H4 (cell line): ENCODE measurements around the gene SLC22A5. TPM values are rescaled to one million over a fixed set of nuclear protein-coding genes. Genes with fewer than 3 reads are reported as not detected.

Experiments
- DNase-seq: peaks from one replicate; pipeline ENCODE4 v3.0.0-alpha.2; 2015; ENCODE audit warnings: low spot score
- total RNA-seq: library from RNA; depleted of rRNA; stranded (reverse); fragments of >200 nt; shearing (Covaris generic); gene quantifications from 2 replicates; pipeline ENCODE4 v1.2.3, GENCODE V29; 2014; rRNA removed

SLC22A5 gene
- 6.9 and 9.6 TPM in 2 replicates for total RNA-seq

- peak; percentile 32 for DNase-seq
Observed at GRCh38 chr5:132369474-132370180, at the start of gene SLC22A5. Gene SLC22A5, plus strand, starts transcription at chr5:132369710. Its CDS starts 263 bp downstream, at chr5:132369973.

DNA sequence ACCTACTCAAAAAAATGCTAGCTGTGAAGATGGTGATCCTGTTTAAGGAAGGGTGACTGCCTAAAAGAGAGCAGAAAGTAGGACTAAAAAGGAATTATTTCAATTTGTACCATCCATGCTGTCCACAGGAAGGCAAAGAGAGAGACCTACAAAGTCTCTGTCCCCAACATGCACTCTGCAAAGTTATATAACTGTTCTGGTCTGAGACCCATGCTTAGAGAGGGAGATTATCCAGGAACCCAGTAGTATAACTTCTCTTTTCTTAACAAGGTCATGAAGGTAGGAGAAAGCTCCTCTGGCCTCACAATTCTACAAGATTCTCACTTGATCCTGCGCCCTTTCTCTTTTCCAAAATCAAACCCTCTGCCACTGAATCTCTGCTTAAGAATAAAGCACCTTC is 49.5 kb upstream of the SLC22A5 start:
- no peak for DNase-seq

DNA sequence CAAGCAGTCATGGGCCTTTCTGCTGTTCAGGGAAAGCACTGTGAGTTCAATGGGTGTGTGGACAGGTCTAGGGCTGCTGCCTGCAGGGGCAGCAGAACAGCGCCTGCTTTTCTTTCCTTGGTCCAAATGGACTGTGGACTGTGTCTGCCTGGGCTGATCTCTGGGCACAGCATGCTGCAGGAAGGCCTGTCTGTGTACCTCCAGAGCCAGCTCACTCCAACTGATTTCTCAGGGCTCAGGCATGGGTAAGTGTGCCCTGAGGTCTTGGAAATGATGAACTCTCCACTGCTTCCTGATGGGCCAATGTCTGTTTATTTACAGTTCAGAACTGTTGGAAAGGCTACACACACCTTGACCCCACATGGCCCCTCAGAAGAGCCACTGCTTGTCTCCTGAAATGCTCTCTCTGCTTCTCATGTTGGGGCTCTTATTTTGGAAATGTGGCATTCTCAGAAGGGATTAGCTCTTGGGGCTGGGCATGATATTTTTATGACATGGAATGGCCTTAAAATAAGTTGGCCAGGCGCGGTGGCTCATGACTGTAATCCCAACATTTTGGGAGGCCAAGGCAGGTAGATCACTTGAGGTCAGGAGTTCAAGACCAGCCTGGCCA is 48.3 kb upstream of the SLC22A5 start:
- DNase-seq = no peak

- DNase-seq = no peak
Observed at GRCh38 chr5:132322266-132322665, 47.2 kb upstream of the SLC22A5 start.

- no peak for DNase-seq
Observed at GRCh38 chr5:132323202-132323601, 46.3 kb upstream of the SLC22A5 start.

GRCh38 chr5:132325691-132326090 is 43.8 kb upstream of the SLC22A5 start:
- no peak for DNase-seq

GRCh38 chr5:132327252-132327955 is 42.1 kb upstream of the SLC22A5 start:
- DNase-seq = no peak

GRCh38 chr5:132334812-132335211 is 34.7 kb upstream of the SLC22A5 start:
- no peak for DNase-seq

DNA sequence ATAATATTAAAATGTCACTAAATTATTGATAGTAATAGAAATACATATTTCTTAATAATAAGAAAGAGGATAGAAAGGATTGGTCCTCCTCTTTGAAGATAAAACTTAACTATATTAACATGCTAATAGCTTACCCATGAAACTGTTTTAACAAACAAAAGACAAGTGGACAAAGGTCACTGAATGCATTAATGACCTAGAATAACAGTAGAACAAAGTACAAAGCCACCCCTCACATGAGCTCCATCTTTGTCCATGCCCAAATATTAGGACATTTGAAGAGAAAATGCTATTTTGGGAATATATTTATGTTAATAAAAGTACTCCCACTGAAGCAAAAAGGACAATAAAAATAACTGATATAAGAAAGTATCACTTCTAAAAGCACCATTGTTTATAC is 34.1 kb upstream of the SLC22A5 start:
- no peak for DNase-seq

GRCh38 chr5:132339502-132339901 is 30.0 kb upstream of the SLC22A5 start:
- no peak for DNase-seq

- no peak for DNase-seq
Observed at GRCh38 chr5:132342291-132343180, 27.0 kb upstream of the SLC22A5 start.

GRCh38 chr5:132344775-132345514 is 24.6 kb upstream of the SLC22A5 start:
- DNase-seq = no peak

DNA sequence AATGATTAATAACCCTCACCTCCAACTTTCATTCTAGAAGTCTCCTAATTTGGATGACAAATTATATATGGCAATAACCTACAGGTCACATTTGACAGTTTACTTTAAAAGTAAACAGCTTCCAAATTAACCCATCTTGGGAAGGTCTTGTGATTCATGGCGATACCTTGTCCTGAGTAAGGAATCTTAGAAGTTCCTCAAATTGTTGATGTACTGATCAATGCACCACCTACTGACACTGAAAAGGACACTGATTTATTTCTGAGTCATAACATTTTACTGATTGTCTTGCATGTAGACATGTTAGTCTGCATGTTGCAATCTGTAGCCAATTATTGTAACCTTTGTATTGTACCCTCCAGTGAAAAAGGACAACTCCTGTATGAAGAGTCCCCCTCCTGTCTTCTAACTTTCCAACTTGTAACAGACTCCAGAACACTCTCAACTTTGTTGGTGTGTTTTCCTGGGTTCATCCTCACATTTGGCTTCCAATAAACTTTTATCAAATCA is 16.0 kb upstream of the SLC22A5 start:
- no peak for DNase-seq

DNA sequence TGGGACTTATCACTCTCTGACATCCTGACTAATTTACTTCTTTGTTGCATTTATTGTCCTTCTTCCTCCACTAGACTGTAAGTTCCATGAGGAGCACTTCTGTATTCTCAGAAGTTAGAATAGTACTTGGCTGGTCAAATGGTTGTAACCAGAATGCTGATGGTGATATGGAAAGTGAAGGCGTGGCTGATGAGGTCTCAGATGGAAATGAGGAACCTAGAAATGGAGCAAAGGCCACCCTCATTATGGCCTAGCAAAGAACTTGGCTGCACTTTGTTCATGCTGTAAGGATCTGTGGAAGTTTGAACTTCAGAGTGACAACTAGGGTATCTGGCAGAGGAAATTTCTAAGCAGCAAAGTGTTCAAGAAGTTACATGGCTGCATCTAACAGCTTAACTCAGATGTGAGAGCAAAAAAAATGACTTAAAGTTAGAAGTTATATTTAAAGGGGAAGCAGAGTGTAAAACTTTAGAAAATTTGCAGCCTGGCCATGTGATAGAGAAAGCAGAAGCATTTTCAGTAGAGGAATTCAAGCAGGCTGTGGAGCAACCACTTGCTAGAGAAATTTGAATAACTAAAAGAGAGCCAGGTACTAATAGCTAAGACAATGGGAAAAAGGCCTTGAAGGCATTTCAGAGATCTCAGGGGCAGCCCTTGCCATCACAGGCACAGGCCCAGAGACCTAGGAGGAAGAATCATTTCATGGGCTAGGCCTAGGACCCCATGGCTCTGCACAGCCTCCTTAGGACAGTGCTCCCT is 14.9 kb upstream of the SLC22A5 start:
- no peak for DNase-seq

- DNase-seq = no peak
Observed at GRCh38 chr5:132355140-132355765, 14.3 kb upstream of the SLC22A5 start.

GRCh38 chr5:132358775-132359174 is 10.7 kb upstream of the SLC22A5 start:
- no peak for DNase-seq

DNA sequence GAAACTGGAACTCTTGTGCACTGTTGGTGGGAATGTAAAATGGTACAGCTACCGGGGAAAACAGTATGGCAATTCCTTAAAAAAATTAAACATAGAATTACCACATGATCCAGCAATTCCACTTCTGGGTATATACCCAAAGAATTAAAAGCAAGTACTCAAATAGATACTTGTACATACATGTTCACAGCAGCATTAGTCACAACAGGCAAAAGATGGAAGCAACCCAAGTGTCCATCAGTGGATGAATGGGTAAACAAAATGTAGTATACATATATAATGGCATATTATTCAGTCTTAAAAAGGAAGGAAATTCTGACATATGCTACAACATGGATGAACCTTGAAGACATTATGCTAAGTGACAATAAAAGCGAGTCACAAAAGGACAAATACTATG is 7.4 kb upstream of the SLC22A5 start:
- no peak for DNase-seq

GRCh38 chr5:132363431-132364112 is 5.9 kb upstream of the SLC22A5 start:
- no peak for DNase-seq

- DNase-seq = peak; percentile 31
Observed at GRCh38 chr5:132364319-132364718, 5.2 kb upstream of the SLC22A5 start.
